SK-N-SH (cell line): Measurements from ENCODE around the gene ERAP2. TPM values are rescaled to one million over a fixed set of nuclear protein-coding genes. Genes with fewer than 3 reads are reported as not detected.

ENCODE experiments used
- CTCF ChIA-PET: fragments of 300-600, 350-600 bp; formaldehyde crosslinking; extraction: SDS; loops from one replicate; lab custom pipeline; 2021; lab: Yijun Ruan, JAX
- POLR2A ChIA-PET: fragments of 350-600 bp; sonication (Branson Sonifier 250); formaldehyde crosslinking; extraction: SDS; loops from one replicate; lab custom pipeline; 2020; ENCODE audit warnings: antibody characterized with exemption, inconsistent platforms; lab: Yijun Ruan, JAX
- DNase-seq: peaks from one replicate; pipeline ENCODE4 v3.0.0; 2012
- H2AFZ ChIP-seq: fragments of 200-600 bp; sonication (generic); 2 replicates; pipeline ENCODE4 v1.8.1; 2016; ENCODE audit warnings: antibody characterized with exemption, mild to moderate bottlenecking, low read depth
- H3F3A ChIP-seq: fragments of 200-600 bp; sonication (generic); replicated peaks from 2 replicates; pipeline ENCODE3; 2016; ENCODE audit warnings: antibody characterized with exemption, mild to moderate bottlenecking; ENCODE audit not compliant: insufficient read depth
- H3K27ac ChIP-seq, 2 experiments: fragments of 200-500 bp in 1 of 2; fragments of 200-600 bp in 1 of 2; sonication (Bioruptor generic) in 1 of 2; sonication (generic), shearing (Covaris generic) in 1 of 2; 2 replicates each; pipeline versions ENCODE4 v1.5.1 to v1.6.1; 2014 to 2016; ENCODE audit warnings: low read depth in 2 of 2, inconsistent platforms in 1 of 2, low read length in 1 of 2, mild to moderate bottlenecking in 1 of 2, mixed read lengths in 1 of 2
- H3K27me3 ChIP-seq: fragments of 200-600 bp; sonication (generic), shearing (Covaris generic); 2 replicates; pipeline ENCODE4 v1.6.1; 2016; ENCODE audit warnings: mixed run types; ENCODE audit not compliant: insufficient read depth
- H3K36me3 ChIP-seq, 2 experiments: fragments of 200-500 bp in 1 of 2; fragments of 200-600 bp in 1 of 2; sonication (Bioruptor generic) in 1 of 2; sonication (generic) in 1 of 2; replicated peaks in 1 of 2; 2 replicates each; pipeline versions ENCODE3 to v1.5.1; 2014 to 2016; ENCODE audit warnings: low read length in 1 of 2, mild to moderate bottlenecking in 1 of 2; ENCODE audit not compliant: insufficient read depth in 2 of 2, control insufficient read depth in 1 of 2
- H3K4me1 ChIP-seq, 2 experiments: fragments of 200-500 bp in 1 of 2; fragments of 200-600 bp in 1 of 2; sonication (Bioruptor generic) in 1 of 2; sonication (generic), shearing (Covaris generic) in 1 of 2; 2 replicates each; pipeline versions ENCODE4 v1.5.1 to v1.6.1; 2014 to 2016; ENCODE audit warnings: low read depth in 1 of 2, low read length in 1 of 2, mixed run types in 1 of 2; ENCODE audit not compliant: insufficient read depth in 2 of 2, control insufficient read depth in 1 of 2
- H3K4me2 ChIP-seq: fragments of 200-600 bp; sonication (generic), shearing (Covaris generic); 2 replicates; pipeline ENCODE4 v1.6.1; 2017; ENCODE audit warnings: mixed run types
- H3K4me3 ChIP-seq, 2 experiments: fragments of 200-500 bp in 1 of 2; fragments of 200-600 bp in 1 of 2; sonication (Bioruptor generic) in 1 of 2; sonication (generic), shearing (Covaris generic) in 1 of 2; 2 replicates each; pipeline versions ENCODE4 v1.5.1 to v1.8.1; 2014 to 2016; ENCODE audit warnings: low read depth in 2 of 2, inconsistent platforms in 1 of 2, low read length in 1 of 2, mild to moderate bottlenecking in 1 of 2, mixed read lengths in 1 of 2, moderate library complexity in 1 of 2
- H3K79me2 ChIP-seq: fragments of 200-600 bp; sonication (generic); 2 replicates; pipeline ENCODE4 v1.8.1; 2017; ENCODE audit warnings: mild to moderate bottlenecking; ENCODE audit not compliant: insufficient read depth
- H3K9ac ChIP-seq: fragments of 200-600 bp; sonication (generic); 2 replicates; pipeline ENCODE4 v1.6.1; 2017; ENCODE audit warnings: mixed run types
- H3K9me2 ChIP-seq: fragments of 200-600 bp; sonication (generic); 2 replicates; pipeline ENCODE4 v1.6.1; 2017; ENCODE audit warnings: mixed run types
- H3K9me3 ChIP-seq: fragments of 200-600 bp; sonication (generic); 2 replicates; pipeline ENCODE4 v1.6.1; 2017; ENCODE audit warnings: mixed run types, mild to moderate bottlenecking, moderate library complexity
- H4K20me1 ChIP-seq: fragments of 200-600 bp; sonication (generic); 2 replicates; pipeline ENCODE4 v1.6.1; 2017; ENCODE audit warnings: mild to moderate bottlenecking, mixed run types; ENCODE audit not compliant: insufficient read depth
- CTCF ChIP-seq: fragments of 200-600 bp; sonication (generic); IDR thresholded peaks from 2 replicates; pipeline ENCODE4 v1.6.1; 2017; ENCODE audit warnings: antibody characterized with exemption, mild to moderate bottlenecking, moderate library complexity
- EP300 ChIP-seq, 2 experiments: IDR thresholded peaks; 2 replicates each; pipeline versions ENCODE4 v1.4.0 to v1.6.1; 2012; ENCODE audit warnings: borderline replicate concordance in 1 of 2, low read depth in 1 of 2, low read length in 1 of 2
- FOSL2 ChIP-seq: IDR thresholded peaks from 2 replicates; pipeline ENCODE4 v1.4.0; 2012; ENCODE audit warnings: low read depth, mild to moderate bottlenecking, moderate library complexity, borderline replicate concordance
- GATA2 ChIP-seq: sonication (generic); formaldehyde crosslinking; IDR thresholded peaks from 2 replicates; pipeline ENCODE4 v1.5.0; 2020; ENCODE audit warnings: mild to moderate bottlenecking, missing genetic modification reagents
- JUND ChIP-seq: IDR thresholded peaks from 2 replicates; pipeline ENCODE4 v1.4.0; 2012
- NRF1 ChIP-seq: IDR thresholded peaks from 2 replicates; pipeline ENCODE4 v1.6.1; 2012; ENCODE audit warnings: low read depth, mild to moderate bottlenecking, low read length
- RCOR1 ChIP-seq: fragments of 150-350 bp; IDR thresholded peaks from 2 replicates; pipeline ENCODE4 v1.6.1; 2017; ENCODE audit warnings: antibody characterized with exemption, low read length
- SIN3A ChIP-seq: IDR thresholded peaks from 2 replicates; pipeline ENCODE4 v1.6.1; 2012; ENCODE audit warnings: low read depth, mild to moderate bottlenecking, low read length, moderate library complexity, borderline replicate concordance
- TAF1 ChIP-seq: IDR thresholded peaks from 2 replicates; pipeline ENCODE4 v1.6.1; 2012; ENCODE audit warnings: low read depth, mild to moderate bottlenecking, low read length, moderate library complexity, borderline replicate concordance
- TCF12 ChIP-seq: IDR thresholded peaks from 2 replicates; pipeline ENCODE4 v1.4.0; 2012
- ZBTB33 ChIP-seq: IDR thresholded peaks from 2 replicates; pipeline ENCODE4 v1.4.0; 2012; ENCODE audit warnings: low read depth, borderline replicate concordance
- WGBS: methylation state at CpG from one replicate; pipeline ENCODE4 v1.1.6; 2017; ENCODE audit warnings: low lambda C conversion rate; 5-methylcytosine and 5-hydroxymethylcytosine counted together
- polyA plus RNA-seq, 3 experiments: library from polyadenylated mRNA; depleted of rRNA; stranded (reverse); fragments of >200 nt; gene quantifications; 2 replicates each; pipeline ENCODE4 v1.2.3, GENCODE V29; 2012

The ERAP2 gene
- polyA plus RNA-seq, 1 of the 3 experiments (the other 2 are of a cell fraction) = 13.2 TPM

- TF ChIP-seq ZBTB33 = no peak
- TF ChIP-seq, all 33 proteins: peak for 0
These were observed 90.5 kb downstream of the ERAP2 start (continued) for GRCh38 chr5:96966801-96967200.

GRCh38 chr5:96967400-96967799 is 91.1 kb downstream of the ERAP2 start:
- Histone ChIP-seq H3K4me1 (peaks cover 2 to 43% of the 10 kb centered on the region in 2 experiments; a peak in 3 of 4 replicates), H3K4me2 (no peak overlapping the region), H3K9me2 (no peaks in the 10 kb centered on the region), H3K27me3 (no peaks in the 10 kb centered on the region), H3K79me2 (peaks cover 80% of the 10 kb centered on the region), H4K20me1 (peaks cover 5% of the 10 kb centered on the region; the same call in 1 of the 2 replicates), H3K4me3 (no peak overlapping the region), H2AFZ (no peak overlapping the region), H3K9ac (no peak overlapping the region), H3K27ac (0 out of 4 replicates have a peak overlapping the region, but pooled peaks of 1 of the 2 experiments have one; percentile 30), H3K9me3 (no peaks in the 10 kb centered on the region), H3F3A (peaks cover 33% of the 10 kb centered on the region), H3K36me3 (peaks cover 0 to 4% of the 10 kb centered on the region in 2 experiments)
- POLR2A ChIA-PET = no interaction called here
- TF ChIP-seq GATA2 (CRISPR knock-in tag) = no peak
- no peak for TF ChIP-seq NRF1
- TF ChIP-seq TAF1 = no peak
- no peak for TF ChIP-seq RCOR1
- TF ChIP-seq SIN3A = no peak
- TF ChIP-seq CTCF = no peak
- no peak for TF ChIP-seq TCF12
- TF ChIP-seq EP300 (IDR thresholded peaks at IDR 0.05; ENCODE audit: borderline replicate concordance in 1 of 2, low read depth in 1 of 2, low read length in 1 of 2) = no peak
- CTCF ChIA-PET = interaction anchor here (0.7 to 1.2 kb wide), 2 partner anchors 21 to 30 kb away, joined by 3 to 4 read pairs; no protein-coding TSS in a partner anchor
- 13% methylated on average over 1 of the region's 1 CpG for WGBS
- DNase-seq = no peak

GRCh38 chr5:96968074-96968473 is 91.8 kb downstream of the ERAP2 start:
- no peak overlapping the region; the same call in 1 of the 2 replicates for H3K4me2 ChIP-seq
- no peak overlapping the region for H2AFZ ChIP-seq
- H3K27me3 ChIP-seq = no peaks in the 10 kb centered on the region
- peak; percentile 64 for TF ChIP-seq JUND
- peak; percentile 58; the same call in 1 of the 2 replicates for TF ChIP-seq FOSL2
- no peak for TF ChIP-seq NRF1
- TF ChIP-seq CTCF = no peak
- TF ChIP-seq, all 33 proteins: peak for 2
- H3K36me3 ChIP-seq = peaks cover 0 to 4% of the 10 kb centered on the region in 2 experiments
- H3K79me2 ChIP-seq = peaks cover 86% of the 10 kb centered on the region
- DNase-seq = no peak
- H3K4me3 ChIP-seq = no peak overlapping the region
- H3K9me3 ChIP-seq = no peaks in the 10 kb centered on the region
- 55% methylated on average over 1 of the region's 1 CpG for WGBS
- CTCF ChIA-PET = no interaction called here
- H3K4me1 ChIP-seq = peaks cover 2 to 36% of the 10 kb centered on the region in 2 experiments; a peak in 3 of 4 replicates
- H4K20me1 ChIP-seq = peaks cover 5% of the 10 kb centered on the region; the same call in 1 of the 2 replicates
- peak overlapping the region in 1 of 2 experiments; percentile 30; a peak in 1 of 4 replicates for H3K27ac ChIP-seq
- no peak overlapping the region; the same call in 1 of the 2 replicates for H3K9ac ChIP-seq
- POLR2A ChIA-PET = no interaction called here
- no peaks in the 10 kb centered on the region for H3K9me2 ChIP-seq
- H3F3A ChIP-seq = peaks cover 30% of the 10 kb centered on the region
